A549 (cell line): ENCODE measurements around the gene COL12A1.

Experiments used
- CBX2 ChIP-seq: fragments of 200-600 bp; sonication (generic); IDR thresholded peaks from 2 replicates; pipeline ENCODE4 v1.6.1; 2016; ENCODE audit warnings: low read depth, mild to moderate bottlenecking, borderline replicate concordance
- CHD4 ChIP-seq: fragments of 200-600 bp; sonication (generic); IDR thresholded peaks from 2 replicates; pipeline ENCODE4 v1.6.1; 2016; ENCODE audit warnings: antibody characterized with exemption, mild to moderate bottlenecking, borderline replicate concordance
- CTCF ChIP-seq: fragments of >200 bp; sonication (Bioruptor Twin); formaldehyde crosslinking; IDR thresholded peaks from 3 replicates; pipeline ENCODE4 v1.5.1; 2016
- E2F6 ChIP-seq: IDR thresholded peaks from 2 replicates; pipeline ENCODE4 v1.6.1; 2012; ENCODE audit warnings: low read depth, borderline replicate concordance
- JUN ChIP-seq, 2 experiments: fragments of >200 bp; sonication (Bioruptor Twin); formaldehyde crosslinking; IDR thresholded peaks; 2 replicates in 1 of 2; 3 replicates in 1 of 2; pipeline ENCODE4 v1.6.1; 2016 to 2017
- MAZ ChIP-seq: fragments of 150-350 bp; IDR thresholded peaks from 2 replicates; pipeline ENCODE4 v1.6.1; 2014; ENCODE audit warnings: antibody characterized with exemption, low read depth, low read length, borderline replicate concordance
- MYC ChIP-seq: IDR thresholded peaks from 2 replicates; pipeline ENCODE4 v1.6.1; 2012; ENCODE audit warnings: mild to moderate bottlenecking, inconsistent platforms, low read length, improper control_type of control experiment, borderline replicate concordance
- POLR2A ChIP-seq: IDR thresholded peaks from 2 replicates; pipeline ENCODE4 v1.6.1; 2012; ENCODE audit warnings: mild to moderate bottlenecking, low read length
- REST ChIP-seq: fragments of 200-600 bp; sonication (generic); IDR thresholded peaks from 2 replicates; pipeline ENCODE4 v1.6.1; 2016; ENCODE audit warnings: antibody characterized with exemption, mild to moderate bottlenecking, moderate library complexity

GRCh38 chr6:75199889-75200288 lies 6.0 kb downstream of the COL12A1 start:
- TF ChIP-seq CTCF (no peak), CHD4 (no peak), POLR2A (no peak), MYC (no peak), REST (no peak), E2F6 (no peak), CBX2 (no peak), MAZ (no peak), JUN (IDR thresholded peaks at IDR 0.05) (no peak)
